BJ (cell line): ENCODE data around the gene H2AZ1. TPM values are rescaled to one million over a fixed set of nuclear protein-coding genes. Genes with fewer than 3 reads are reported as not detected.

Source experiments
- CTCF ChIA-PET: fragments of 350-600 bp; formaldehyde crosslinking; extraction: SDS; loops from one replicate; lab custom pipeline; 2021; ENCODE audit warnings: antibody characterized with exemption, inconsistent platforms; lab: Yijun Ruan, JAX
- POLR2A ChIA-PET: fragments of 300-600 bp; sonication (Branson Sonifier 250); formaldehyde crosslinking; extraction: SDS; loops from one replicate; lab custom pipeline; 2021; ENCODE audit warnings: antibody characterized with exemption; lab: Charles Lee
- DNase-seq: peaks from one replicate; pipeline ENCODE4 v3.0.0-alpha.2; 2011; ENCODE audit warnings: low read depth
- H3K27me3 ChIP-seq: 2 replicates; pipeline ENCODE4 v1.6.0; 2011; ENCODE audit warnings: low read length; ENCODE audit not compliant: control insufficient read depth, insufficient read depth
- H3K36me3 ChIP-seq: 2 replicates; pipeline ENCODE4 v1.5.1; 2011; ENCODE audit warnings: low read length; ENCODE audit not compliant: control insufficient read depth, insufficient read depth
- H3K4me3 ChIP-seq: 2 replicates; pipeline ENCODE4 v1.5.1; 2011; ENCODE audit warnings: low read depth, mild to moderate bottlenecking, control low read depth, low read length
- CTCF ChIP-seq: IDR thresholded peaks from 2 replicates; pipeline ENCODE4 v1.5.1; 2011; ENCODE audit warnings: low read depth, mild to moderate bottlenecking, control low read depth, inconsistent platforms, low read length, moderate library complexity; ENCODE audit not compliant: insufficient read depth
- polyA plus RNA-seq: library from polyadenylated mRNA; depleted of rRNA; stranded (reverse); fragments of >200 nt; gene quantifications from 2 replicates; pipeline ENCODE4 v1.2.3, GENCODE V29; 2011

The H2AZ1 gene
- polyA plus RNA-seq, 1 experiment, result 335 TPM

- no peak overlapping the region for H3K4me3 ChIP-seq
- no peaks in the 10 kb centered on the region for H3K27me3 ChIP-seq
- no peak for TF ChIP-seq CTCF
- no peak for DNase-seq
- POLR2A ChIA-PET, result no interaction called here
- no peaks in the 10 kb centered on the region for H3K36me3 ChIP-seq
- CTCF ChIA-PET, result no interaction called here
These were observed 36.7 kb upstream of the H2AZ1 start for GRCh38 chr4:99986792-99987191.

GRCh38 chr4:99983289-99983943 lies 33.3 kb upstream of the H2AZ1 start:
- no peaks in the 10 kb centered on the region for H3K27me3 ChIP-seq
- no peak overlapping the region for H3K4me3 ChIP-seq
- POLR2A ChIA-PET, result no interaction called here
- no peaks in the 10 kb centered on the region for H3K36me3 ChIP-seq
- no peak for TF ChIP-seq CTCF
- CTCF ChIA-PET, result interaction anchor here (0.5 to 0.6 kb wide), 2 partner anchors 316 to 1999 kb away, joined by 3 read pairs; no protein-coding TSS in a partner anchor
- DNase-seq, result no peak

- ChIA-PET CTCF (no interaction called here), POLR2A (no interaction called here)
- no peak for DNase-seq
- no peak overlapping the region for H3K4me3 ChIP-seq
- H3K36me3 ChIP-seq, result no peaks in the 10 kb centered on the region
- no peaks in the 10 kb centered on the region for H3K27me3 ChIP-seq
- no peak for TF ChIP-seq CTCF
These were observed 29.8 kb upstream of the H2AZ1 start for GRCh38 chr4:99979872-99980271.

GRCh38 chr4:99971453-99972111 lies 21.5 kb upstream of the H2AZ1 start:
- POLR2A ChIA-PET, result no interaction called here
- Histone ChIP-seq H3K36me3 (no peaks in the 10 kb centered on the region), H3K4me3 (no peak overlapping the region), H3K27me3 (no peaks in the 10 kb centered on the region)
- TF ChIP-seq CTCF, result no peak
- CTCF ChIA-PET, result interaction anchor here (1.3 kb wide), 1 partner anchor 17 kb away, joined by 3 read pairs; no protein-coding TSS in a partner anchor
- DNase-seq, result no peak

- Histone ChIP-seq H3K27me3 (no peaks in the 10 kb centered on the region), H3K4me3 (no peak overlapping the region), H3K36me3 (no peaks in the 10 kb centered on the region)
- peak; percentile 55 for DNase-seq
- ChIA-PET POLR2A (no interaction called here), CTCF (no interaction called here)
- no peak for TF ChIP-seq CTCF
These were observed 18.3 kb upstream of the H2AZ1 start for GRCh38 chr4:99968330-99968729.
